Measurements from ENCODE around the gene ABTB2.

The ABTB2 gene

DNA sequence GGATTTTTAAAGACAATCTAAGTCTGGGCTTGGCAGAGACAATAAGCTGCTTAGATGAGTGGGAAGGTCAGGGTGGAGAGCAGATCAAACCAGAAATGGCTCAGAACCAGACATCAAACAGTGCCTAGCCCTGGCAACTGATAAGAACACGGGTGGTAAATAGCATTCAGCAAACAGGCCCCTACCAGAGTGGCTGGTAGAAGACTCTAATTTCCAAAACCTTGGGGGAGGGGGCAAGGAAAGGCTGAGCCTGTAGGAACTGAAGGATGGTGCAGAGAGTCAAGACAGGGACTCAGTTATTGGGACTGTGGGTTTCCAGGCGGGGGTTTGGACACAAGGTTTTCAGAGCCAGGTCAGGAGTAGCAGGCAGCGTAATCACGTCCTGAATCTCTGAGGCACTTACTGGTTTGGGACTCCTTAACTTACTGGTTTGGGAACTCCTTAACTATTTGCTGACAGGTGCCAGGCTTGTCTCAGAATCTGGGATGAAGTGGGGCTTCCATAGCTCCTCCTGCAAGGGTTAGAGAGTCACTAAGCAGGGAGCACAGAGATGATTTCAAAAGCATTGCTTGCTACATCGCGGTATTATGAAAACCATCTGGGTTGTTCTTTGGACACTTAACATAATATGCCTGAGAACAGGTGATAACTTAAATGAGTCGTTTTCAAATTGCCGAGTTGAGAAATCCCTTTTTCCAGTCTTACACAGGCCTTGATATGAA, 5.7 kb upstream of the ABTB2 start:
- in situ Hi-C loops (cut with MboI; ENCODE audit: low sequenced_read_pairs), result no loop called here

DNA sequence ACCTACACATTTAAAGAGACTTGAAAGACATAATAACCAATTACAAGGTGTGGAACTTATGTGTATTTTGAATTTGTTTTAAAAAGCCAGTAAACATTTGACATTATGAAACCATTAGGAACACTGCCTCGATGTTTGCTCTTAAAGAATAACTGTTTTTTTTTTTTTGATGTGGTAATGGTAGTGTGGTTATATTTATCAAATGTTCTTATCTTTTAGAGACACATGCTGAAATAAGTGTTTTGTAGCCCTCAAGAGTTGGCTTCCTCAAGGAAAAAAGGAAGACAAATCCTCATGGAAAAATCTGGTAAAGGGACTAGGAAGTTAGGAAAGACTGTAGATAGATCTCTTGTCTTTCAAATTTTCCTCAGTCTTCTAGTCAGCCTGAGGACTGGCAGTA, 2.2 kb upstream of the ABTB2 start:
- in situ Hi-C loops (cut with MboI; ENCODE audit: low sequenced_read_pairs), result no loop called here

DNA sequence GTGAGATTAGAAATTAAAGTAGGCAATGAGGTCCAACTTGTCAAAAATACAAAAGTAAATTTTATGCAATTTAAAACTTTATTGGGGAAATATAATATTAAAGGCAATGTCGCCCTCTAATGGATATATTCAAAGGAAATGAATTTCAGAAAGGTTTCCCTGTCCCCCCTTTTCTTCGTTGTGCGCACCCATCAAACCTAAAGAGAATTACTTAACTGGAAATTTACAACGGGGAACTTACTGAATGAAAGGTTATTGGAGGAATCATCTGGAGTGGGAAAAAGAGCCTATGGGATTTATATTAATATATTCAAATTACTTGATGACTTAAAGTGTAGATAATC, 1.7 kb upstream of the ABTB2 start:
- in situ Hi-C loops (cut with MboI; ENCODE audit: low sequenced_read_pairs), result no loop called here

DNA sequence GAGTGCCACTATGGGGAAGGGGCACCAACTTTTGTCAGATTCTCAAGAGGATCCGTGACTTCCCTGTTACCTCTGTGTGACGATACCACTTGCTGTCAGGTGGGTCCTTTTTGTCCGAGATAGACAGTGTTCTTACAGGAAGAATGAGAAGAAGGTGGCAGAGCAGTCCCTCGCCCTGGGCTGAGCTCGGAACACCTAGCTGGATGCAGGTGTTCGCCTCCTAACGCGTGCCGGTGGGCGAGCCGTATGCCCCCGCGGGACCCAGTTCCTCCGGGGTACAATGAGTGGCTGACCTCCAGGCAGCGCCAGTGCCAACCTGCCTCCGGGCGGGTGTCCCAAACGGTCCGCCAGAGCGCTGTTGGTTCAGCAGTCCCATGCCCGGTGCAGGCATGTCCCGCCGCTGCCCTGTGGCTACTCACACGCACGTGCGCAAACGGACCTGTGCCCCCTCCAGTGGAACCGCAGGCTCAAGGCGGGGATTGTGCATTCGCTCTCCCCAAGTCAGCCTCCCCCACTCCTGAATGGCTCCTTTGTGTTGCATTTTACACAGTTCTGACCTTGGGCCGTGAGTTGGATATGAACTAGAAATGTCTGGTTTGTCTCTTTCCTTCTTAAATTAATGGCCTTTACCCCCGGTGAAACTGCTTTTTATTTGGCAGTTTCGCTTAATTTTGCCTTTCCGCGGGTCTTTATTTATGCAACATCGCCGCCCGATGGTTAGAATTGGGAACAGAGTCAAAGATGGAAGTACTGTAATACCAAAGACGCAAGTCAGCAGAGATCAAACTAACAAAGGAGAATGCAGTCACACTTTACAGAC, 1.1 kb upstream of the ABTB2 start:
- in situ Hi-C loops (cut with MboI; ENCODE audit: low sequenced_read_pairs), result no loop called here

DNA sequence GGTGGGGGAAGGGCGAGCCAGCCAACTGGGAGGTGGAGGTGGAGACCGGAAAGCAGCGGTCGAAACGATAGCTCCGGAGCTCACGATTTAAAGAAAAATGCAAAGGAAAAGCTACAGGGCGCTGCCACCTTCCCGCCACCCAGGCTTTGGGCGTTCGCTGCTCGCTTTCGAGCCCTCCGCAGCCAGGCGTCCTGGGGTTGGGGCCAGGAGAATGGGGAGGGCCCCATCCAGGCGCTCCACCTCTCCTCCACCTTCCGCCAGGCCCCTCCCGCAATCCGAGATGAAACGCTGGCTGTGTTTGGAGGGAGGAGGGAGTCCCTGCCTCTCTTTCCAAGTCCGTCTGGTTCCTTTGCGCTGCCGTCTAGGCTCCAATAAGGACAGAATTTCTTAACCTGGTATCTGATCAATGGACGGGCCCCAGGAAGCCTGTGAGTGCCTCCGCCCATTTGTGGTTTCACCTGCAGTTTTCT, 483 bp upstream of the ABTB2 start:
- in situ Hi-C loops (cut with MboI; ENCODE audit: low sequenced_read_pairs), result no loop called here

DNA sequence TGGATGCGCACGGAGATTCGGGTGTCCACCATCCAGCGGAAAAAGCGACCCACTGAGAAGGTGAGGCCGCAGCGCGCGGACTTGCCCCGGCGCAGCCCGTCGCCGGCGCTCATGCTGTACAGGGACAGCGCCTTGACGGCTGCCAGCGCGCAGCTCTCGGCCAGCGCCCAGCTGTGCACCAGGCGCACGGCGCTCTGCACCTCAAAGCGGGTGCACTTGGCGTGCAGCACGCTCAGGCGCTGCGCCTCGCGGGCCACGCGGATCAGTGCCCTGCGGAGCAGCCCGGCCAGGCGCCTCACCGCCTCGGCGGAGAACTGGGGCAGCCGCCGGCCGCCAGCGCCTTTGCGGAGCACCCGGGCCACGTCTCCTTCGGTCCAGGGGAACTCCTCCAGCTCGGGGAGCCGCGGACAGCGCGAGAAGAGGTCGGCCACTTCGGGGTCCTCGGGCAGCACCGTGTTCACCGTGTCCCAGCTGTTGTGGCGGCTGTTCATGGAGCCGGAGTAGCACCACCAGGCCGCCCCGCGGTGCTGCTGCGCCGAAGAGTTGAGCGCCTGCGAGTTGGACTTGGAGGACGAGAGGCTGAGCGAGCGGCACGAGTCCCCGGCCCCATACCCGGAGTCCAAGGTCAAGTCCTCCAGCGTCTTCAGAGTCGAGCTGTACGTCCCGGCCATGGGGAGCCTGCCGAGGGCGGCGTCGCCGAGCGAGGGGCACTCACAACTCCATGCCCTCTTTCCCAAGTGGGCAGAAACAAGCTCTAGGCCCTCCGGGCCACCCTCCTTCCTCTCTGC, 703 bp downstream of the ABTB2 start:
- in situ Hi-C loops (cut with MboI; ENCODE audit: low sequenced_read_pairs), result no loop called here

DNA sequence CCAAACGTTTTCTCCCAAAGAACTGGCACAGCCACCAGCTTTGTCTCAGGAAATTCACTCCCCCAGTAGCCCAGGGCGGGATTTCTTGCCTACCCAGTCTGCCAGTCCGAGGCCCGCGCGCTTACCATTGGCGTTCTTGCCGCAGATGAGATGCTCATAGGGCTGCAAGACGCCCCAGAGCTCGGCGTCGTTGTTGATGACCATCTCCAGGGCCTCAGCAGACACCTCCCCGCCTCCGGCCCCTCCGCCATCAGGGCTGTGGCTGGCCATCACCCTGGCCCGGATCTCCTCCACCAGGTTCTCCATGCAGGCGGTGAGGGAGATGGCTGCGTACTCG, 1.3 kb downstream of the ABTB2 start:
- in situ Hi-C loops (cut with MboI; ENCODE audit: low sequenced_read_pairs), result no loop called here

DNA sequence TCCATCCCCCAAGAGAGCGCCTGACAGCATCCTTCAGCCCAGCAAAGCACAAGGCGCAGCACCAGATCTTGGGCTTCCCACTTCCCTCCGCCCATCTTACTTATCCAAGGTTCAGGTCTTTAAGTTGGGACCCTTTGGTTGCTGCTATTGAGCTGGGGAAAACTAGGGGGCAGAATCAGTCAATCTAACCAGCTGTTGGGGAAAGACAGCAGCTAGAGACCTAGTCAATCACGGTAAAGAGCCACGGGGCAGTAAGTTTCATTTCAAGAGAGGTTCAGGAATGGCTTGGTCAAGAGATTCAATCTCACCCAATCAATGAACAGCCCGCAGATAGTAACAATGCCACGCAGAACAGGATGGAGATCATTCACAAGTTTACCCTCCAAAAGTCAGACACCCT, 1.7 kb downstream of the ABTB2 start:
- in situ Hi-C loops (cut with MboI; ENCODE audit: low sequenced_read_pairs), result no loop called here

DNA sequence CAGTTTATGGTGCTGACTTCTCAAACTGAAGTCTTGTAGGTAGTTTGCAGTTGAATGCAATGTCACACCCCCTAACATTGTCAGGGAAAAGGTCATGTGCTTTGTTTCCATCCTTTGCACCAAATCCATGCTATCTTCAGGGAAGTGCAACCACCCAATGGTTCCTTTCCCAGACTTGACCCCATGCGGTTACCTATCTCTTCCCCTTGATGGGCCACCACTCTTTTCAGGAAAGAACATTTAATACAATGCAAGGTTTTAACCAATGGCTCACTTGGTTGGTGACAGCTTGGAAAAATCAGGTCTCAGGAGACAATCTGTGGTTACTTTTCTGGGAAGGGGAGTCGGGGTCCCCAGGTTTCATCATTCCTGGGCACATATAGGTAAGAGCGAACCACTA, 2.1 kb downstream of the ABTB2 start:
- in situ Hi-C loops (cut with MboI; ENCODE audit: low sequenced_read_pairs), result no loop called here

DNA sequence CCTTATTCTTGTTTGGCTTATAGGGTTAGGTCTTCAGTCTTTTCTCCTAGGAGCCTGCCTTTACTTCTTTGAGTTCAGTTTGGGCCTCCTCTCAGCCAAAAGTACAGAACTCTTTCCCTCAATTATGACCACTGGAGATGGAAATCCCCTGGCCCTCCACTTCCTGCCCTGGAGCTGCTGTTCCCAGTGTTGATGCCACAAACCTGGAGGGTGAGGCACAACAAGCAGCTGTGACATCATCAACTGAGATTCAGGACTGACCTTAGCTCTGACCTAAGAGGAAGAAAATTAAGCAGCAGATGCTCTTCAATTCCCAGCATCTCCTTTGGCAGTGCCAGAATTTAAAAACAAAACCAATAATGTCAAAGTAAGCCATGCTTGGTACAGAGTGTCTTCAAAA, 3.0 kb downstream of the ABTB2 start:
- in situ Hi-C loops (cut with MboI; ENCODE audit: low sequenced_read_pairs), result no loop called here

DNA sequence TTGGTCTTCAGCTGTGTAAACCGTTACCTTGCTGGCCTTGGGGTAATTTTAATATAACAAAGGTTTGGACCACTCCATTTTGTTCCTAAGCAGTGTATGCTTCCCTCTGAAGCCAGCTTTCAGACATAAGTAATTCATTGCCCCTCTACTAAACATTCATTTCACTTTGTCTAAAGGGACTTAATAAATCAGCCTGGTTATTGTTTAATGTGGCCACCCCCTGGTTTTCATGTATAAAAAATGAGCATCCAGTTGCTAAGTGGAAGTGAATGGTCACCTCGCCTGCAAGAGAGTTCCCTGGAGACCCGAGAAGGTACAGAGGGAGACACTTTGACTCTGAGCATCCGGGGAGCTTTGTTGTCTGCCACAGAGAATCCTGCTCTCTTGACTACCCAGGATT, 3.9 kb downstream of the ABTB2 start:
- in situ Hi-C loops (cut with MboI; ENCODE audit: low sequenced_read_pairs), result no loop called here

DNA sequence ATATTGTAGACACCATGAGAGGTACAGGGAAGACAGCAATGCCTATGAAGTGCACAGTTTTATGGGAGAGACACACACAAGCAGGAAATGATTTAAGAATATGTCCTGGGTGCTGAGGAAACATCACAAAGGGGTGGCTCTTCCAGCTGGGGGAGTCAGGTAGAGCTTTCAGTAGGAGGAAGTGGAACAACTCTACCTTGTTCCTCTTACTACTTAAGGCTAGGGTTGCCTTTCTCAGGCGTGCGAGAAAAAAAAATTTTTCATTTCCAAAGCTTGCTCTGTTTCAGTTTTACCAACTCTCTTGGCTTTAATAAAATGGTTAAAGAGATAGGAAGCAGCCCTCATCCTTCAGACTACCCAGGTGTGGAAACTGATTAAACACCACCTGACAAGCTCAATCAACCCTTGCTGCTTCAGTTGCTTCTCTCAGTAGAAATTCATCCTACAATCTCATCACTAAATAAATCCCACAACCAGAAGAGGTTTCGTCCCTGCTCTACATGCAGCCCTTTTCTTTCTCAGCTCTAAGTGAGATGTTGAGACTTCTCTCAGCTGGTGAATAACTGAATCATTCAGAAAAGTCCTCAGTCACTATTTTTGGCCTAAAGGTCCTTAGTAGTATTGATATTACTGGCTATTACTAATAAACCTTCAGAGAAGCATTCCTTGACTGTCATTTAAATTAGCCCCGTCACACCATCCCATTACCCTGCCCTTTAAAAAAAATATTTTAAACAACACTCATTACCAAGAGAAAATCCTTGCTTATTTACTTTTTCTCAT, 5.9 kb downstream of the ABTB2 start:
- in situ Hi-C loops (cut with MboI; ENCODE audit: low sequenced_read_pairs), result no loop called here

DNA sequence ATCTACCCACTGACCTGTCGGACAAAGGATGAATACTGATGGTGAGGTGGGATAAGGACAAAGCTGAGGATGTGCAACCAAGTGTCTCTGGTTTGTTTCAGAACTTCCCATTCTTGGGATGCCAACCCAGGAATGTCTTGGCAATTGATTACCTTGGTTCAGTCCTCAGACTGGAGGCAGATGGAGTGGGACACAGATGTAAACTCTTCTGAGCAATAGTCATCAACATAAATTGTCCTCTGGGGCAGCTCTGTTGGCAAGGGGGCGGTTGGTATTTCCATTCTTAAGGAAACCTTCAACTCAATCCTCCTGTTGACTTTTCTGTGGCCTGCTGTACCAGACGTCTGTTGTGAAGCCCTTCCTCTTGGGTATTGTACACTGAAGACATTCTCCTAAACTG, 6.8 kb downstream of the ABTB2 start:
- in situ Hi-C loops (cut with MboI; ENCODE audit: low sequenced_read_pairs), result no loop called here

DNA sequence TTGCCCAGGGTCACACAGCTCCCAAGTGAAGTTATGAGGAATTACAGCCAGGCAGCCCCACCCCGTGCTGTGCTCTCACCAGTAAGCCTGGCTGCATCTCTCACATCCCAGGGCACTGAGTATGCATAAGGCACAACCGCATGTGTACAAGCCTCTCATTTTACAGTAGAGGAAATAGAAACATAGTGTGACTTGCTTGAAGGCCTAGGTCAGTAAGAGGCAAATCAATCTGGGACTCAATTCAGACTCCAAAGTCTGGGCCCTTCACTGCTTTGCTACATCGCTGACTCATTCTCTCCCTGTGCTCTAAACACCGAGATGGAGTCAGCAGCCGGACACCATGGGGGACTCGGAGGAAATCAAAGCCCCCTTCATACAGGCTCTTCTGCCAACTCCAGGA, 7.9 kb downstream of the ABTB2 start:
- in situ Hi-C loops (cut with MboI; ENCODE audit: low sequenced_read_pairs), result no loop called here

DNA sequence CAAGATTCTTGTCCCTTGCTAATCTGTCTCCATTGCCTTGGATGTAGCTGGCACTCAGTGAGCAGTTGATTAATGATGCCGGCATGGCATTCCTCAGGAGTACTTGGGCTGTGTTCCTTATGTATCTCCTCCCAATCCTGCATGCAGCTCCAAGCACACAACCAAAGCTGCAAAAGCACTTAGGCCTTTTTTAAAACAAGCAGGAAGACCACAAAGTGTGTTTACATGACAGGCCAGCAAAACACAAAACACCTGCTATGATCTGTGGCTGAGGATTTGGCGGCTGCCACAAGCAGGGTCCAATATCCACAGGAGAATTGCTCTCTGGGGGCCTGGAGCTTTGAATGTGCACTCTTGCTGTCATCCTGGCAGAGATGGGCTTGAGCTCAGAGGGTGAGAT, 8.9 kb downstream of the ABTB2 start:
- in situ Hi-C loops (cut with MboI; ENCODE audit: low sequenced_read_pairs), result no loop called here

DNA sequence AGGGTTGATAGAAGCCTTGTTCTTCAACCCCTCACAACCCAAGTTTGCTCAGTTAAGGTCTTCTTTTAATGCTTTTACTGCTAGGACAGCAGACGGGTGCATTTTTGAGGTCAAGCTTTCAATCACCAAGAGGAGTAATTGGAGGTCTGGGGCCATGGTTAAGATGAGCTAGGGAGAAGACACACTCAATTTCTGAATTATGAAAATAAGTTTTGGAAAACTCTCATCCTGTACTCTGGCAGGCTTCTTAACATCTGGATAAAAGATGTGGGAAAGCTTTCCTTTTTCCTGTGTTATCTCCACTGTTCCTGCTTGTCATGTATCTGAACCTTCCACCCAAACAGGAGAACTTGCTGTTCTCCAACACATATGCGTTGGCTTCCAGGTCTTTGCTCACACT, 9.7 kb downstream of the ABTB2 start:
- in situ Hi-C loops (cut with MboI; ENCODE audit: low sequenced_read_pairs), result no loop called here

DNA sequence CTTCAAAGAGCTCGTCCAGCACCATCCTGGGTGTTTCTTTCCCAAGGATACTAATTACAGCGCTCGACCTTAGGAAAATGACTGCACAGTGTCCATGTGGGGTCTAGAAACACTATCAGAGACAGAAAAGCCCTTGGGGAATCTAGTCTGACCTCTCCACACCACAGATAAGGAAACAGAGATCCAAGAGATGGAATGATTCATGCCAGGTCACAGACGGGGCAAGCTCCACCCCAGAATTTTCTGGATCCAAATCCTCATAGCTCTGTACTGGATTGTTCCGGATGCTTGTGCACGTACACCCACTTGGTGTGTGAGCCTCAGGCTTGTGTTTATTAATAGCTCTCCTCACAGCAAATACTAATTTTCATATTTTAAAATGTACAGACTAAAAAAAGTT, 11.3 kb downstream of the ABTB2 start:
- in situ Hi-C loops (cut with MboI; ENCODE audit: low sequenced_read_pairs), result no loop called here

DNA sequence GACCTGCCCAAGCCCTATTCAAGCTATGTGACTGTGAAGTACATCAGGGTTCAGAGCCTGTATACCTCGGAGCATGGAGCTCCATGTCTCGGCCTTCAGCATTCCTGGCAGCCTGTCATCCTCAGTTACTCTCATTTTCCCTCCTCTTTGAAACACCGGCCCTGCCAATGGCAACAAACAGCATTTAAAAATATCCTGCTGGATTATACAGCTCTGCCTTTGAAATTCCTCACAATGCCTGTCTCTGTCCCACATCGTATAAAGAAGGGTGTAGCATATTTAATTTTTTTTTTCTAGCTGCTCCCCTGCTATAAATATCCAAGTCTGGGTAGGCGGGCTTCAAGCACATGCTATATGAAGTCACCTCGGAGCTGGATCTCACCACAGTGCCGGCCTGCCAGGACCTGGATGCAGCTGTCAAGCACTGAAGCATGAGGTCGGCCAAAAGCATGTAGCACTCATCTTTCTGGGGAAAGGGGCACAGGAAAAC, 11.8 kb downstream of the ABTB2 start:
- in situ Hi-C loops (cut with MboI; ENCODE audit: low sequenced_read_pairs), result no loop called here

DNA sequence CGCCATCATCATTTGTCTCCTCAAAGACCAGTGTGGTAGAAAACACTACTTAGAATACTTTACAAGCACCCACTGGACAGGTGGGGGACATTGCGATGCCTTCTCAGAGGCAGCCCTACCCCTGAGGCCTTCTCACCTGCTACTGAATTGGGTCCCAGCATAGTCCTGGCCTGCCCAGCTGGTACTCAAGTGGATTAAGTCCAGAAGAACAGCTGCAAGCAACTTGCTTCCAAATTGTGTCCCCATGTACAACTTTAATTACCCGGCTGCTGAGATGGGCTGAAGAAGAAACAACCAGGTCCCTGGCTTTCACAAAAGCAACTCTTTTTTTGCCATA, 12.3 kb downstream of the ABTB2 start:
- in situ Hi-C loops (cut with MboI; ENCODE audit: low sequenced_read_pairs), result no loop called here

DNA sequence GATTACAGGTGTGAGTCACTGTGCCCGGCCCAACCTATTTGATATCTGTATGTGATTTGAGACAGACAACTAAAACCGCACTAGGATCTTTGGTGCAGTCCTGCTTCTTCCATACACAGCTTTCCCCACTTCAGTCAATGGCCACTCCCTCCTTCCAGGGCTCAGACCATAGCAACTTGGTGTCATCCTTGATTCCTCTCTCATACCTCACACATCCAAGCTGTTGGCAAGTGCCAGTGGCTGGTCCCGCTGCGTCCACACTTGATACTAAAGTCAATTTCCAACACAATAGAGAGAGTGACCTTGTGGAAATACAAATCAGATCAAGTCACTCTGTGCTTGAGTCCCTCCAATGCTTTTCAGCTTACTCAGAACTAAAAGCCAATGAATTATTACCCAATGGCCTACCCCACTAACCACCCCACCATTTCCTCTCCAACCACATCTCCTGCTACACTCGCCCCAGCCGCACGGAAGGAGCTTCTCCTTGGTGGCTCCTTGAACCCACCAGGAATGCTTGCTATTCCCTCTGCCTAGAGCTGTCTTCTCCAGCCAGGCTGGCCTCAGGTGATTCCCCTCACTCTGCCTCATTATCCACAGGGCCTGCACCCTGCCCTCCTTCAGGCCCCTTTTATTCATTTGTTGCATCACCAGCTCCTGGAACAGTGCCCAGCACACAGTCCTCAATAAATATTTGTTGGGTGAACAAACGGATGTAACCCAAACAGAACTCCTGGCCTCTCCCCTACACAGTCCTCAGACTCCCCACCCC, 12.9 kb downstream of the ABTB2 start:
- in situ Hi-C loops (cut with MboI; ENCODE audit: low sequenced_read_pairs), result no loop called here

Measured in hTERT RPE-1 (cell line).